H9 (cell line): ENCODE results near the gene CXXC5. TPM values are rescaled to one million over a fixed set of nuclear protein-coding genes. Genes with fewer than 3 reads are reported as not detected.
A peak's percentile ranks its signal among the peaks of the same experiment; 100 is the strongest.

Source experiments
- DNase-seq: peaks from one replicate; pipeline ENCODE4 v3.0.0-alpha.2; 2017
- H2AFZ ChIP-seq: one replicate; pipeline ENCODE4 v1.6.1; 2013; ENCODE audit warnings: mild to moderate bottlenecking, low read length, control low read depth, moderate library complexity
- H2AK5ac ChIP-seq: 2 replicates; pipeline ENCODE4 v1.6.1; 2013; ENCODE audit warnings: low read length, control low read depth, mixed read lengths; ENCODE audit not compliant: insufficient read length
- H2BK120ac ChIP-seq: one replicate; pipeline ENCODE4 v1.6.1; 2013; ENCODE audit warnings: low read depth, mild to moderate bottlenecking, low read length, control low read depth, inconsistent platforms; ENCODE audit not compliant: poor library complexity, severe bottlenecking
- H2BK12ac ChIP-seq: 2 replicates; pipeline ENCODE4 v1.6.1; 2013; ENCODE audit warnings: low read length, control low read depth, mixed read lengths, low read depth; ENCODE audit not compliant: insufficient read length
- H2BK15ac ChIP-seq: 2 replicates; pipeline ENCODE4 v1.6.1; 2013; ENCODE audit warnings: low read depth, low read length, control low read depth
- H2BK20ac ChIP-seq: one replicate; pipeline ENCODE4 v1.6.1; 2013; ENCODE audit warnings: low read depth, mild to moderate bottlenecking, low read length, control low read depth, inconsistent platforms; ENCODE audit not compliant: poor library complexity, severe bottlenecking
- H2BK5ac ChIP-seq: 2 replicates; pipeline ENCODE4 v1.6.1; 2013; ENCODE audit warnings: low read length, control low read depth, mixed read lengths; ENCODE audit not compliant: insufficient read length
- H3K14ac ChIP-seq: 2 replicates; pipeline ENCODE4 v1.6.1; 2013; ENCODE audit warnings: low read length, control low read depth; ENCODE audit not compliant: insufficient read depth
- H3K18ac ChIP-seq: 2 replicates; pipeline ENCODE4 v1.6.1; 2013; ENCODE audit warnings: low read depth, mild to moderate bottlenecking, mixed read lengths, low read length, control low read depth; ENCODE audit not compliant: insufficient read length
- H3K23ac ChIP-seq: 2 replicates; pipeline ENCODE4 v1.6.1; 2013; ENCODE audit warnings: low read length, control low read depth, mixed read lengths, low read depth; ENCODE audit not compliant: insufficient read length
- H3K23me2 ChIP-seq: 2 replicates; pipeline ENCODE4 v1.6.1; 2013; ENCODE audit warnings: low read depth, mild to moderate bottlenecking, mixed read lengths, low read length, control low read depth; ENCODE audit not compliant: insufficient read length, poor library complexity, severe bottlenecking
- H3K27ac ChIP-seq: 2 replicates; pipeline ENCODE4 v1.5.1; 2013; ENCODE audit warnings: low read length, control low read depth, mixed read lengths, low read depth; ENCODE audit not compliant: insufficient read length
- H3K27me3 ChIP-seq: 2 replicates; pipeline ENCODE4 v1.6.1; 2013; ENCODE audit warnings: low read length, control low read depth, inconsistent platforms; ENCODE audit not compliant: insufficient read depth
- H3K4ac ChIP-seq: 2 replicates; pipeline ENCODE4 v1.6.1; 2013; ENCODE audit warnings: low read depth, mild to moderate bottlenecking, control low read depth, inconsistent platforms, low read length, moderate library complexity
- H3K4me1 ChIP-seq: 2 replicates; pipeline ENCODE4 v1.6.1; 2013; ENCODE audit warnings: low read length, control low read depth, inconsistent platforms; ENCODE audit not compliant: insufficient read depth
- H3K4me2 ChIP-seq: 2 replicates; pipeline ENCODE4 v1.6.1; 2013; ENCODE audit warnings: low read length, control low read depth, mixed read lengths; ENCODE audit not compliant: insufficient read length, insufficient read depth
- H3K56ac ChIP-seq: 2 replicates; pipeline ENCODE4 v1.6.1; 2013; ENCODE audit warnings: low read depth, mild to moderate bottlenecking, mixed read lengths, low read length, control low read depth; ENCODE audit not compliant: insufficient read length
- H3K79me1 ChIP-seq: 2 replicates; pipeline ENCODE4 v1.6.1; 2013; ENCODE audit warnings: low read depth, mild to moderate bottlenecking, moderate library complexity, low read length, control low read depth, inconsistent platforms; ENCODE audit not compliant: insufficient read depth, poor library complexity, severe bottlenecking
- H3K79me2 ChIP-seq: 2 replicates; pipeline ENCODE4 v1.6.1; 2013; ENCODE audit warnings: low read length, control low read depth, inconsistent platforms; ENCODE audit not compliant: insufficient read depth
- H3K9ac ChIP-seq: 2 replicates; pipeline ENCODE4 v1.6.1; 2013; ENCODE audit warnings: low read length, control low read depth, mixed read lengths; ENCODE audit not compliant: insufficient read length; ENCODE audit errors: extremely low read depth
- H3K9me3 ChIP-seq: one replicate; pipeline ENCODE4 v1.6.1; 2013; ENCODE audit warnings: low read depth, low read length, inconsistent platforms; ENCODE audit not compliant: control insufficient read depth
- H3T11ph ChIP-seq: one replicate; pipeline ENCODE4 v1.6.1; 2013; ENCODE audit warnings: mild to moderate bottlenecking, low read length, control low read depth, inconsistent platforms
- H4K20me1 ChIP-seq: one replicate; pipeline ENCODE4 v1.6.1; 2013; ENCODE audit not compliant: control insufficient read depth, insufficient read length, insufficient read depth
- H4K5ac ChIP-seq: 2 replicates; pipeline ENCODE4 v1.6.1; 2013; ENCODE audit warnings: low read depth, mild to moderate bottlenecking, mixed read lengths, low read length, control low read depth; ENCODE audit not compliant: insufficient read length
- H4K8ac ChIP-seq: replicated peaks from 2 replicates; pipeline ENCODE4 v1.6.1; 2013; ENCODE audit warnings: low read length, control low read depth, mixed read lengths, low read depth; ENCODE audit not compliant: insufficient read length
- H4K91ac ChIP-seq: 2 replicates; pipeline ENCODE4 v1.6.1; 2013; ENCODE audit warnings: low read depth, mild to moderate bottlenecking, moderate library complexity, mixed read lengths, low read length, control low read depth; ENCODE audit not compliant: insufficient read length
- H3K27ac Mint-ChIP-seq, 3 experiments: 2 replicates in 2 of 3; 3 replicates in 1 of 3; pipeline ENCODE4 v1.8.0; 2020 to 2021; ENCODE audit warnings: mixed read lengths in 3 of 3, mild to moderate bottlenecking in 1 of 3, moderate library complexity in 1 of 3
- H3K27me3 Mint-ChIP-seq: 2 replicates; pipeline ENCODE4 v1.8.0; 2021; ENCODE audit warnings: low read depth, mild to moderate bottlenecking, moderate library complexity, mixed read lengths
- H3K36me3 Mint-ChIP-seq, 3 experiments: 2 replicates in 2 of 3; 3 replicates in 1 of 3; pipeline ENCODE4 v1.8.0; 2020 to 2021; ENCODE audit warnings: low read depth in 3 of 3, mixed read lengths in 3 of 3; ENCODE audit not compliant: insufficient read depth in 1 of 3
- H3K4me1 Mint-ChIP-seq, 2 experiments: 2 replicates each; pipeline ENCODE4 v1.8.0; 2020; ENCODE audit warnings: mixed read lengths in 2 of 2
- H3K4me3 Mint-ChIP-seq, 2 experiments: 2 replicates in 1 of 2; 3 replicates in 1 of 2; pipeline ENCODE4 v1.8.0; 2020 to 2021; ENCODE audit warnings: mild to moderate bottlenecking in 2 of 2, mixed read lengths in 2 of 2, moderate library complexity in 1 of 2
- H3K9me3 Mint-ChIP-seq, 2 experiments: 2 replicates in 1 of 2; 3 replicates in 1 of 2; pipeline ENCODE4 v1.8.0; 2020; ENCODE audit warnings: mild to moderate bottlenecking in 2 of 2, mixed read lengths in 2 of 2, moderate library complexity in 1 of 2
- CTCF ChIP-seq: fragments of 200-600 bp; sonication (generic); conservative IDR thresholded peaks from 3 replicates; pipeline ENCODE4 v1.8.0; 2021; ENCODE audit warnings: antibody characterized with exemption, mild to moderate bottlenecking
- WGBS: extraction: QIAGEN DNeasy Blood & Tissue Kit; methylation state at CpG from one replicate; pipeline ENCODE4 v1.1.7; 2013; ENCODE audit warnings: missing lambda C conversion rate, low lambda C conversion rate, mixed read lengths; ENCODE audit not compliant: insufficient read length; ENCODE audit errors: extremely low coverage; 5-methylcytosine and 5-hydroxymethylcytosine counted together
- total RNA-seq: library from RNA; stranded (reverse); gene quantifications from 2 replicates; pipeline ENCODE4 v1.2.1, GENCODE V29; 2021

CXXC5 gene
- total RNA-seq, 1 experiment from 2014 or later: 105 TPM

GRCh38 chr5:139654464-139654863 lies 6.3 kb downstream of the CXXC5 start:
- Histone ChIP-seq H2BK5ac (no peak overlapping the region), H3K56ac (no peak overlapping the region), H4K8ac (no peak overlapping the region), H2BK15ac (no peak overlapping the region), H3K14ac (no peak overlapping the region), H2AK5ac (no peak overlapping the region), H3K4me2 (no peak overlapping the region), H3K4me1 (peaks cover 47% of the 10 kb centered on the region), H3K23me2 (peaks cover 19% of the 10 kb centered on the region), H4K20me1 (peaks cover 9% of the 10 kb centered on the region), H3K18ac (no peak overlapping the region), H3K27ac (no peak overlapping the region), H3K23ac (no peak overlapping the region), H3T11ph (no peak overlapping the region), H3K79me1 (peaks cover 19% of the 10 kb centered on the region), H2BK12ac (no peak overlapping the region), H3K9me3 (no peaks in the 10 kb centered on the region), H3K27me3 (no peaks in the 10 kb centered on the region), H2AFZ (no peak overlapping the region), H4K91ac (no peak overlapping the region), H4K5ac (no peak overlapping the region), H2BK120ac (no peak overlapping the region), H2BK20ac (no peak overlapping the region), H3K79me2 (peaks cover 63% of the 10 kb centered on the region; the same call in 1 of the 2 replicates), H3K4ac (no peak overlapping the region), H3K9ac (no peak overlapping the region)
- peaks cover 0 to 9% (median 0%) of the 10 kb centered on the region in 3 experiments; a peak in 1 of 7 replicates for H3K36me3 Mint-ChIP-seq
- no peak for DNase-seq
- H3K4me3 Mint-ChIP-seq: peak overlapping the region in 1 of 2 experiments; percentile 56; a peak in 1 of 5 replicates
- peaks cover 70 to 81% of the 10 kb centered on the region in 2 experiments for H3K4me1 Mint-ChIP-seq
- WGBS: no CpG with 5 or more reads among the region's 3 CpGs
- peaks cover 1% of the 10 kb centered on the region; the same call in 1 of the 2 replicates for H3K27me3 Mint-ChIP-seq
- peak overlapping the region in 1 of 3 experiments; percentile 44; a peak in 1 of 7 replicates for H3K27ac Mint-ChIP-seq
- no peak for TF ChIP-seq CTCF
- H3K9me3 Mint-ChIP-seq: peaks cover 0 to 4% of the 10 kb centered on the region in 2 experiments; a peak in 1 of 5 replicates
